CD4-positive, alpha-beta T cell treated with Interleukin-17A for 4 hours (primary cell): ENCODE results near the gene IARS1.

ENCODE experiments used
- DNase-seq: peaks from one replicate; pipeline ENCODE4 v3.0.0-alpha.2; 2020; ENCODE audit warnings: mixed read lengths

Gene IARS1

DNA sequence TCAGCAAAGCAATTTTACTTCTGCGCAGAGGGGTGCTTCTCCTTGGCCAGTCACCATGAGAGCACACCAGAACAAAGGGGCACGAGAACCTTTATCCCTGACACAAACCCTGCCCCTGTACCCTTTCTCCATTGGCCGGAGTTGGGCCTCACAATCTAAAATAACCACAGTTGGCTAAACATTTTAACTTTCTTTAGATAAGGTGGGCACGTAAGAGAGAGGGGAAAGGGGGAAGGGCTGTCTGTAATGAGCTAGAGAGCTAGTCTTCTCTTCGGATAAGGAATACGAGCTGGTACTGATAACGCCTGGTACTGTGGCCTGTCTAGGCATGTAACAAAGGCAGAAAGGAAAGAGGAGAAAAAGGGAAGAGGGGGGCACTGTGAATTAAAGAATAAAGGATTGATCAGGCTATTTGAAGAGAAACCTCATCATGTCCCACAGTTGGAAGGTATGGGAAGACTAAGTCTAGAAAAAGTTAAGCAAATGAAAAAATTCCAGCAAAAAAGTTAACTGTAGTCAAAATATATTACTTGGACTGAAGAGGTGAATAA is 1.8 kb upstream of the IARS1 start:
- no peak for DNase-seq

DNA sequence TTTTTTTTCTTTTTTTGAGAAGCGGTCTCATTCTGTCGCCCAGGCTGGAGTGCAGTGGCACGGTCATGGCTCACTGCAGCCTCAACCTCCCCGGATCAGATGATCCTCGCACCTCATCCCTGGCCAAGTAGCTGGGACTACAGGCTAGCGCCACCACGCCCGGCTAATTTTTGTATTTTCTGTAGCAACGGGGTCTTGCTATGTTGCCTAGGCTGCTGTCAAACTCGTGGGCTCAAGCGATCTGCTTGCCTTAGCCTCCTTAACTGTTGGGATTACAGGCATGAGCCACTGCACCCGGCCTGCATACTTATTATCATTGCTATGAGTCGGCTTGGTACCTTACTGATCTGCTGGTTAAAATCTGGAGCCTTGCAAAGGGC is 790 bp upstream of the IARS1 start:
- DNase-seq: peak; percentile 15

DNA sequence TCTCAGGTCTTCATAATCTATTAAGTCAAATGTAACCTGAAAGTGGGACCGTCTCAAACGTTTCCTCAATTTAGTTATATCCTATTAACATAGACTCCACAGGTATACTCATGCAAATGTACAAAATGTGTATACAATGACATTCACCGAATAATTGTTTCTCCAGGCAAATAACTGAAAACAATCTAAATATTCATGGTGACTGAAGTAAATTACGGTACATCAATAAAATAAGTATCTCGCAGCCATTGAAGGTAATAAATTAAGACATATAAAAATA is 482 bp downstream of the IARS1 start:
- DNase-seq: no peak

DNA sequence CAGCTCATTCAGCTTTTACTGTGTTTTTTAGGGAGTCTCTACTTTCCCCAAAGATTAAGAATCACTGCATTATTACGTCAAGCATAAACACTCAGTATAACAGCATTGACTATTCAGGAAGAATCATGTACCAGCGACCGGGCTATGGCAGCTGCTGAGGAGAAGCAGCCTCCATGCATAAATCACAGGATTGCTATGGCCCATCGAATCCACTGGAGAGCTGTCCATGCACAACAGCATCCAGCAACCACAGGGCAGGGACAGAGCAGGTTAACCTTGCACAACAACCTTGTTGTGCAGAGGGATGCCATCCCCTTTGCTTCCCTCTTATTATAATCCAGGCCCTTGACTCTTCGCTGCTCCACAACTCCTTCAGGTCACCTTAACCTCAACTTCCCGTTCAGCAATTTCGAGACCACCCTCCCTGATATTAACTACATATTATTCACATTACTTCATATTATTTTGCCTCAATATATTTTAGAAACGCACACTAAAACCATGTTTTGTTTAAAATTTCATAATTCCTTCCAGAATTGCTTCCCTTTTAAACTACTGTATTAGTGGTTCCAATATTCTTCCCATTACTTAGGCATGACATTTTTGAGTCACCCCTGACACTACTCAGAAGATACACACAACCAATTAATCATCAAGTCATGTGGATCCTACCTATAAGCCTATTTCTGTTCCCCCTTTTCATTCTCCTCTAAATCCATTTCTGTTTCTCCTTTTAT is 991 bp downstream of the IARS1 start:
- DNase-seq: no peak

DNA sequence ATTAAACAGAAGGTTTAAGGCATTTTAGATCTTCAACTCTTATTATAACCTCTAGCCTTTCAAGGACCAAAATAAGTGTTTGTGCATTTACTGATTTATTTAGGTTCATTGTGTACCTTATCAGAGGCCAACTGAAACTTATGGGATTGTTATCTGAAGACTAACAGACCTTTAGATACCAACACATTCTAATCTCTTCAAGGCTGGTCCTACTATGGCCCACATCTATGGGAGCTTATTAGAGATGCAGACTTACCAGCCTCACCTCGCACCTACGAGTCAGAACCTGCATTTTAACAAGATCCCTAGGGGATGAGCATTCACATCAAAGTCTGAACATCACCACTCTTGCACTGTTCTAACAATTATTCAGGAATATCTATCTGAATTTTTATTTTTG is 1.9 kb downstream of the IARS1 start:
- no peak for DNase-seq

DNA sequence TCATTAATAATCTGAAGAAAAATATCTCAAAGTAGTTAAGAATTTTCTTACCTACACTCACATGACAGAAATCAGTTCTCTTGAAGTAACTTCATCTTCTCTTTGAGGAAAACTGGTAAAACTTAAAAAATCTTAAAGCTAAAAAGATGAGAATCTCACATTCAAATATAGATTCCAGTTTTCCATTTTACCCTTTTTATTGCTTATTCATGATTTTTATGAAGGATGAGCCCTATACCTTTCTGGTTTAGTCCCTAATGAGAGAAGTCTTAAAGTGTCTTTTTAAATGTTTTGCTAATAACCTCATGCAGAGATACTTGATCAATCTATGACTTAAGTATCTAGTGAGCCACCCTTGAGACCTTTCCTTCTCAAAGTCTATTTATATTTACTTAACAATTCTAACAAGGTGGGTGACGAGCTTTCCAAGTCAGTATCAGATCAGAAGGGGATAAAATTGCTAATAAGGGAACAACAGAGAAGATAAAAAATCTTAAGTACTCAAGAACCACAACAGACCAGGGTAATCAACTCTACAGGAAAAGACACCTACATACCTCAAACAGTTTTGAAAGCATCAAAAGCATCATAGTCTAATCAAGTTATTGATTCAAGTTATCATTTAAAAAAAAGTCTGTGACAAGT is 2.6 kb downstream of the IARS1 start:
- DNase-seq: no peak

DNA sequence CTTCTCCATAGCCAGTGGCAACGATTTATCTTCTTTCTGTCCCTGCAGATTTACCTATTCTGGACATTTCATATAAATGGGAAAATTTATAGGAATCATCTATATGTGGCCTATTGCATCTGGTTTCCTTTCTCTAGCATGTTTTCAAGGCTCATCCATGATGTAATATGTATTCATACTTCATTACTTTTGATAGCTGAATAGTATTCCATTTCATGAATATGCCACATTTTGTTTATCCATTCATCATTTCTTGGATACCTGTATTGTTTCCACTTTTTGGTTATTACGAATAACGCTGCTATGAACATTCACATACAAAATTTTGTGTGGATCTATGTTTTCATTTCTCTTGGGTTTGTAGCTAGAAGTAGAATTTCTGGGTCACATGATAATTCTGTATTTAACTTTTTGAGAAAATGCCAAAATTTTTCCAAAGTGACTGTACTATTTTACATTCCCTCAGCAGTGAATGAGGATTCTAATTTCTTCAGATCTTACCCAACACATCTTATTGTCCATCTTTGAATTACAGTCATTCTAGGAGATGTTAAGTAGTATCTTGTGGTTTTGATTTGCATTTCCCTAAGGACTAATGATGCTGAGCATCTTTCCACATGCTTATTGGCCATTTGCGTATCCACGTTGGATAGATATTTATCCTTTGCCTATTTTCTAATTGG is 3.6 kb downstream of the IARS1 start:
- DNase-seq: no peak

DNA sequence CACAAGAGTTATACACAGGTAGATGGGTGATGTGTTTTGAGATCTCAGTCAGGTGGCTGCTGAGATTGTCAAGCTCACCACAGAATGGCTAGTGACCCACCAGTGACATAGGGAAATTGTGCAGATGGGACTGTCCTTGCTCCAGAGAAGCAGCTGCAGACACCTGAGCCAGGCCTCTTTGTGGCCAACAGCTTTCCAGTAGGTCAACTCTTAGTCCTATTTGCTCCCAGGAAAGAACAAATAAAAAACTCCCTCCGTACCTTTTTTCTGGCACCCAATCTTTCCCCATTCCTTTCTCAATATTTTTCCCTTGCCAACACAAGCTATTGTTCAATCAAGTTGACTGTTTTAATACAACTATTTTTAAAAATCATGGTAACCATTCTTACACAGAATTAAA is 14.2 kb downstream of the IARS1 start:
- DNase-seq: no peak

DNA sequence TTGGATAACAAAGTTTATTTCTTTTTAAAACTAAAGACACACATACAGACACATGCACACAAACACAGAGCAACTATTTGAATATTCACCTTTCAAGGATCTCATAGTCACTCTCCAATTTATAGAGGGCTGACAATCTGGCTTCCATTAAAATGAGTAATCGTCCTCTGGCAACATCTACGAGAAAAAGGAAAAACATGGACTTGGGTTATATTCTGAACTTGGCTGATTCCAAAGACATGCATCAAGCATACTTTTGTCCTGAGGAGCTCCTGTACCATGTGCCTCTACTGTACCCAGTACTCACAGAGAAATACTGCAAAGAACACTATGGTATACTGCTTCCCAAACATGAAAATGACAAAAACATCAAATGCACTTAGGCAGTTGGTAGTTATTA is 15.4 kb downstream of the IARS1 start:
- no peak for DNase-seq

DNA sequence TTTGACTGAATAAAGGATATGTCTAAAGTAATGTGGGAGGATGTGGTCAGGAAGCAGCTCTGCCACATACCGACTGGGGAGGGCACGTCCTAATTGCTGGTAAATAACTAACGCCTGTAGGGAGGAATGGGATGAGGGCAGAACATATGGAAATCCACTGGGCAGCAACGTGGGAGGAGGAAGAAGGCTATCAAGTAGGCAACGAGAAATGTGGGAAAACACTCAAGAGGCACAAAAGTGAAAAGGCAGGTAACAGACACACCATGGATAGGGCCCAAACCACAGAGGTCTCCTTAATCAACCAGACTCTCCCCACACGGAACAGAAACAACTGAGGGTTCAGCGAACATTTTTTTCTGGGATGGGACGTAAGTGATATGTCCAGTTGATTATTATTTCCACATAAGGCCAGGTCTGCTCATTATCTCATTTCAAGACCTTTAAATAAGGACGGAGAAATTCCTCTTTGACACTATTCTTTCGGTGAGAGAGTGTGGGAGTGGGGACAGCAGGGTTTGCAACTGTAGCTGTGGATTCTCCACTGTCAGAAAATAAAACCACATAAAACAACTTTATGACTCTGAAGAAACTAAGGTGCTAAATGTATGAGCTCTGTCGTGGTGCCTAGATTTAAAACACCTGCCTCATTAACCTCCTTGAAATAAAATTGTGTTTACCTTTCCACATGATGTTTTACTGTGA is 17.0 kb downstream of the IARS1 start:
- peak; percentile 14 for DNase-seq

DNA sequence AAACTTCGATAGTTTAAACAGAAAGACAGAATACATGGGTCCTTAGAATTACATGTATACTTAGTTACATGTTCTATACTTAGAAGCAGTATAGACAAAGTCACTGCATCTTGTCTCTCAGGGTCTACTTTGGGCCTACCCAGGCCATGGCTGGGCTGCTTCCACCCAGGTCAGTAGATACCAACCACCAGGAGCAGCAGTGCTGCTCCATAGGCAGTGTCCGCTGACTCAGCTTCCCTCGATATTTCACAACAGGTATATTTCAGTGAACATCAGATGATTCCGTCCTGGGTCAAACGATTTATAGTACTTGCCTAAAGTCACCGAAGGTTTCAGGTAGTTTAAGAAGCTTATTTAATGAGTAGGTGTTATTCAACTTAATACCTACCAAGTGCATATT is 18.0 kb downstream of the IARS1 start:
- DNase-seq: no peak

DNA sequence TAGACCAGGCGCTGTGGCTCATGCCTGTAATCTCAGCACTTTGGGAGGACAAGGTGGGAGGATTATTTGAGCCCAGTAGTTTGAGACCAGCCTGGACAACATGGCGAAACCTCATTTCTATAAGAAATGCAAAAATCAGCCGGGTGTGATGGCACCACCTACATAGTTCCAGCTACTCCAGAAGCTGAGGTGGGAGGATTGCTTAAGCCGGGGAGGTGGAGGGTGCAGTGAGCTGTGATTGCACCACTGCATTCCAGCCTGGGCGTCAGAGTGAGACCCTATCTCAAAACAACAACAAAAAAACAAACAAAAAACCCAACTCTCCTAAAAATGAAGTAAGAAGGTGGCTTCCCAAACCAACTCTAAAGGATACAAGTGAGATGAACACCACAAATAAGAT is 23.0 kb downstream of the IARS1 start:
- DNase-seq: no peak

DNA sequence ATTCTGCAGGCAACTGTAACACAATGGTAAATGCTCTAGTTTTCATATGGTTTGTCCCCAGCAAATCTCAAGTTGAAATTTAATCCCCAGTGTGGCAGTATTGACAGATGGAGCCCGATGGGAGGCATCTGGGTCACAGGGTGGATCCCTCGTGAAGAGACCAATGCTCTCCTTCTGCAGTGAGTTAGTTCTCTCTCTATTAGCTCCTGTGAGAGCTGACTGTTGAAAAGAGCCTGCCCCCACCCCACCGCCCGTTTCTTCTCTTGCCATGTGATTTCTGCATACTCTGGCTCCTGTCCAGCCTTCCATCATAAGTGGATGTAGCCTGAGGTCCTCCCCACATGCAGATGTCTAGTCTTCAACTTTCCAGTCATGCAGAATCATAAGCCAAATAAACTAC is 27.0 kb downstream of the IARS1 start:
- DNase-seq: no peak

DNA sequence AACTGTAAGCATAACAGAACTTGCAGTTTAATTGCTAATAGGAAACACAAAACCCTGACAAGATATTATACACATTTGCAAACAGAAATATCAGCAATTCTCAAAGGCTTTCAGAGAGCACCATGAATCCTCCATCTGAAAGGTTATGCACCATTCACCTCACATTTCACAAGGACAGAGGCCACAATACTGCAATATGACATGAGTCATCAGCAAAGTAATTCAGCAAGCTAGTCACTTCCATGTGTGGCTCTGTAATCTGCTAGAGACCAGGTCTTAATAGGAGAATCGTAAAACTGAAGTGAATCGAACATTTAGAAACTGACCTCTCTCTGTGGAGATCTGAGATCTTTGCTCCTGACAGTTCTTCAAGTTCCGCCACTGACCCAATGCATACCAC is 28.3 kb downstream of the IARS1 start:
- DNase-seq: no peak

DNA sequence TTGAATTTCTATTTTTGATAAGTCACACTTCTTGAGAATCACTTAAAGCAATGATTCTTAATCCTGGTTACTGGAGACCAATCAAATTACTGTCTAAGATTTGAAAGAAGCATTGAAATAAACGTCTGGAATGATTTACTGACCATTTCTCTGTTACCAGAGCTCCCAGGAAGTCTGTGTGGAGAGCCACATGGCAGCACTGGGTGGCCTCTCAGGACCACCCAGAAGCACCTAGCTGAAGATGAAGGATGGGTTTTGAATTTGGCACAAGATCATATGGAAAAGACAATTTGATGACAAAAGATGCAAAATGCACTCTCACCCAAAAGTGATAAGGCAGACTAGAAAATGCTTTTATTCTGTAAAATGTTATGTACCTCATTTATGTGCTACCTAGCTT is 30.4 kb downstream of the IARS1 start:
- no peak for DNase-seq

DNA sequence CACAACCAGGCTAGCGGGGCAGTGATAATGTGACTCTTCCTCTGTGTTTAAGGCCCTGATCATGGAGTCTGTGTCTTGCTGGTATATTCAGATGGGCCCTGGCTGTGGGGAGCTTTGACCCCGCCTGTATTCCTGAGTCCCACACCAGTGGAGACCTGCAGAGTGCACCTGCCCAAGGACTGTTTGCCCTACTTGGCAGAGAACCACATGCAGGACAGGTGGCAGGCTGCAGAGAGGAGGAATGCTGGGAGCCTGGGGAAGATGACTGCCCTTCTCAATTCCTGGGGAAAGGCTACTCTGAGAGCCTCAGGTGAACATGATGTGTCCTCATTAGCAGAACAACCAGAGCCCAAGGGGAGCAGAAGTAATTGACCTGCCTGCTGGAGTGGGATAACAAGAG is 36.2 kb downstream of the IARS1 start:
- DNase-seq: no peak

DNA sequence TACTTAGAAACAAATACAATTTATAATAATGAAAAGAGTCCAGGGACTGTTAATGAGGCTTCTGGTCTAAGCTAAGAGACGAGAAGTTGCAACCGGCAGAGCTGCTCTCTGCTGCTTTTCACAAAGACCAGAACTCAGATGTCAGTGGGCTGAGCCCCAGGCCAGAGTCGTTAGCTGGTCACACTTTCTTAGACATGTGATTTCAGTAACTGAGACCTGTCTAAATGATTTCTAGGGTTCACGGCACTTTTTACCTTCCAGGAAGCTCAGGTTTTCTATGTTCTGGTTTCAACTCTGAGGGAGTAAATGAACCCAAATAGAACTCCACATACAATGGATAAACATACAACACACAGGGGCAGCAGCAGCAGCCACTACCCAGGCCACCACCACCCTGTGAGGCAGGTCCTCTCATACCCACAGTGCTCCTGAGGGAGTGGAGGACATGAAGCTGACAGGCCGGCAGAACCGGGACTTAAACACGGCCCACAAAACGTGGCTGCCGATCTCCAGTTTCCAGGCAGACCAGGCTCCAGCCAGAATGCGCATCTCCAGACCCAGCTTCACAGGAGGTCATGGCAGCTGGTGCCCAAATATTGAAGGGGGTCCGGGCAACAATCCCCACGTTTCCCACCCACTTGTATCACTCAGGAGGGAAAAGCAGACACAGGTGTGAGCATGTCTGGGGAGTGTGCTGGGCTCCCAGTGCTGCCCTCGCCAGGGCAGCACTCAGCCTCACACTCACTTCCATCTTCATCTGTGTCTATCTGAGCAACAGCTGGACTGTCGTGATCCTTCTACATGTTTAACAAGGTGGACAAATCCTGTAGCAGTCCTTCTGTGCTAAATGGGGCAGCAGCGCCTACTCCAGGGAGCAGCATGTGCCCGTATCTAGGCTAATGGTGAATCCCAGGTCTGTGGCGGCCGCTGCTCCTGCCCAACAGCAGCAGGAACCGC is 38.8 kb downstream of the IARS1 start:
- DNase-seq: no peak

DNA sequence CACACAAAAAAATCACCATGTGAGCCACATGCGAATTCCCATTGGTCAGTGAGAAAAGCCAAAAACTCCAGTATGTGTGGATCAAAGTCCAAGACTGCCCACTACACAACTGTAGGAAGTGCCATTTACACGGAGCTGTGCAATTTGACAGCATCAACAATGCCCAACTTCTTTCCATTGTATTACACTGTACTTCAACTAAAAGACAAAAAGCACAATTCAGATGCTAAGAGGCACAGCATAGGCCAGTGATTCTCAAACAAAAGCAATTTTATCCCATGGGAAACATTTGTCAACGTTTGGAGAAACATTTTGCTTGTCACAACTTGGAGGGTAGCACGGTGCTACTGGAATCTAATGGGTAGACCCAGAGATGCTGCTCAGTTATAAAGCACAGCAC is 39.8 kb downstream of the IARS1 start:
- DNase-seq: no peak

DNA sequence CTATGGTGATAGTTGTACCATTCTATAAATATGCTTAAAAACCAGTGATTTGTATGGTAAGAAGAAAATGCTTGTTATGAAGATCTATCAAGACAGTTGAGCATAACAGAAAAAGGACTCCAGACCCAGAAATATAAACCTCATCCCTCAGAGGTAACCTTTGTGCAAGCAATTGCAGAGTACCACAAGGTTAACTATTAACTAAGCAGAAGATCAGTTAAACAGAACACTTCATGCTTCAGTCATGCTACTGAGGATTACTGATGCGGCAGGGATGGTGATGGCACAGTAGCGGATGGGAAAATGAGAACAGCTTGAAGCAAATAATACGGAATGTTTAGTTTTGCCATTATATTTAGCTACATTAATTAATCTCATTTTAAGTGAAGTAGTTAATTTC is 45.5 kb downstream of the IARS1 start:
- no peak for DNase-seq

DNA sequence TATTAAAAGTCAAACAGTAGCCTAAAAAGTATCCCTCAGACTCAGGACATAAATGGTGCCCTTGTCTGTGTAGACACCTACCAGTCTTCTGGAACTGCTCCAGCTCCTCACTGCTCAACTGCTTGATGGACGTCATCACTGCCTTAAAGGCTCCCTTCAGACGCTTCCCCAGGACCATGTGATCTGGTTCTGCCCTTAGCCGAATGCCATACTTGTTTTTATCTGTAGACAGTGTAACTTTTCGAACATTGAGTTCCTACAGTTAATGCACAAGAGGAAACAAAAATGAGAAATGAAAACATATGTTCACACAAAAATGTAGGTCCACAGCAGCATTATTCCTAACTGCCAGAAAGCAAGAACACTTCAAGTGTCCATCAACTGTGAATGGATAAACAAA is 46.2 kb downstream of the IARS1 start:
- no peak for DNase-seq

DNA sequence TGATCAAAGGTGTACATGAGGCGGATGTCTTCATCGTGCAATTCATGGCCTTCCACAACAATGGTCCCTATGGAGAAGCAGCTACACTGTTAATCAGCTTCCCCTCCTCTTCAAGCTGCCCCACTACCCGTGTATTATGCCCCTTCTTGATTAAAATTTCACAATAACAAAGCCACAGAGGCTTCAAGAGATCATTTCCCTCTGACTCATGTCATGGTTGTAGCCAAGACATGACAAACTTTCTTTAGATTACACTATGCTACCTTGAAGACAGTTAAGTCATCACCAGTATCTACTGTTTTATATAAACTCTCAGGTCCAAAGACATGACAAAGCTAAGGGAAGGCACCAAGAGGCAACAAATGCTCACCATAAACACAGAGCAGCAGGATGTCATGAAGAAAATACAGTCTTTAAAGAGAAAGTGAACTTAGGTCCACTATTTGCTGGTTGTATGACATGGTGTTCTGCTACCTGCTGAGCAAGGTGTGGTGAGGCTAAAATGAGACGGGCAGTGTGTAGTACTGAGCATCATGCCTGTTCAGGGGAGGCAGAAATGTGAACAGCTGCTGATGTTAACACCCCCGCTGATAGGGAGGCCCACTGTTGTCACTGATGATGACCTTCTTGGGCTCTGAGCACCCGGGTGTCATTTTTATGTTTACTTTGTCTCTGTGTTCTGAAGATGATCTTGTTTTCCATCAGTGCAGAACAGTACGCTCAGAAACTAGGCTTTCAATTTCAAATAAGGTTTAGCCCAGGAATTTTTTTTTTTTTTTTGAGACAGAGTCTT is 48.3 kb downstream of the IARS1 start:
- no peak for DNase-seq
